HFF-Myc (cell line): ENCODE results near the gene SSPN.

Experiments
- DNase-seq: peaks from one replicate; pipeline ENCODE4 v3.0.0-alpha.2; 2011; ENCODE audit warnings: low read depth; ENCODE audit errors: extremely low read depth
- H3K4me3 ChIP-seq: replicated peaks from 2 replicates; pipeline ENCODE4 v1.5.1; 2011; ENCODE audit warnings: low read depth, mild to moderate bottlenecking, control low read depth, low read length
- CTCF ChIP-seq: IDR thresholded peaks from 2 replicates; pipeline ENCODE4 v1.5.1; 2012; ENCODE audit warnings: mild to moderate bottlenecking, low read depth, low read length, control low read depth; ENCODE audit errors: missing control alignments

SSPN gene

GRCh38 chr12:26276709-26277108 lies 81.3 kb downstream of the SSPN start:
- no peak overlapping the region for H3K4me3 ChIP-seq
- DNase-seq, result no peak
- TF ChIP-seq CTCF, result no peak

GRCh38 chr12:26277506-26278246 lies 82.3 kb downstream of the SSPN start:
- TF ChIP-seq CTCF, result no peak
- no peak for DNase-seq
- H3K4me3 ChIP-seq, result no peak overlapping the region

- DNase-seq, result no peak
- no peak overlapping the region for H3K4me3 ChIP-seq
Observed at GRCh38 chr12:26278266-26278665, 82.9 kb downstream of the SSPN start.

GRCh38 chr12:26278666-26279065 lies 83.3 kb downstream of the SSPN start:
- no peak for TF ChIP-seq CTCF
- H3K4me3 ChIP-seq, result no peak overlapping the region
- DNase-seq, result no peak

More at GRCh38 chr12:26278266-26278665, 82.9 kb downstream of the SSPN start:
- TF ChIP-seq CTCF, result no peak

- no peak overlapping the region for H3K4me3 ChIP-seq
- TF ChIP-seq CTCF, result no peak
- no peak for DNase-seq
Observed at GRCh38 chr12:26279091-26279490, 83.7 kb downstream of the SSPN start.

GRCh38 chr12:26279908-26280307 lies 84.5 kb downstream of the SSPN start:
- DNase-seq, result no peak
- no peak overlapping the region for H3K4me3 ChIP-seq
- no peak for TF ChIP-seq CTCF

GRCh38 chr12:26280869-26281268 lies 85.5 kb downstream of the SSPN start:
- TF ChIP-seq CTCF, result no peak
- no peak overlapping the region for H3K4me3 ChIP-seq
- no peak for DNase-seq
